LNCaP clone FGC (cell line): ENCODE results near the gene REG3A.
A peak's percentile ranks its signal among the peaks of the same experiment; 100 is the strongest.

Source experiments
- DNase-seq: peaks from one replicate; pipeline ENCODE4 v3.0.0-alpha.2; 2011; ENCODE audit warnings: low read depth
- H3K4me3 ChIP-seq: 2 replicates; pipeline ENCODE4 v1.5.1; 2011; ENCODE audit warnings: mild to moderate bottlenecking, low read depth, low read length, control low read depth
- TF ChIP-seq, protein P1 (sequence below): IDR thresholded peaks from 2 replicates; pipeline ENCODE4 v1.5.1; 2012; ENCODE audit warnings: mild to moderate bottlenecking; ENCODE audit not compliant: control insufficient read depth, insufficient read depth; ENCODE audit errors: extremely low read depth

REG3A gene

DNA sequence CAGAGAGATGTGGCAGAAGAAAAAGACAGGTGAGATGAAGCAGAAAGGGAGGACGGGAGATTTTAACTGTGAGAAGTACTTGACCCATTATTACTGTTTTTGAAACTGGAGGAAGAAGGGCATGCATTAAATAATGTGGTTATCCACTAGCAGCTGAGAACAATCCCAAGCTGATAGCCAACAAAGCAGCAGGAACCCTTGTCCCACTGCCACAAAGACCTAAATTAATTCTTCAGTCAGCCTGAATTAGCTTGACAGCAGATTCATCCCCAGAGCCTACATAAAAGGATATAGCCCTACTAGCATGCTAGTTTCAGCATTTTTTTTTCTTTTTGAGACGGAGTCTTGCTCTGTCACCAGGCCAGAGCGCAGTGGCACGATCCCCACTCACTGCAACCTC lies 19.5 kb upstream of the REG3A start:
- DNase-seq, result no peak
- H3K4me3 ChIP-seq, result no peak overlapping the region
- TF ChIP-seq, protein P1, sequence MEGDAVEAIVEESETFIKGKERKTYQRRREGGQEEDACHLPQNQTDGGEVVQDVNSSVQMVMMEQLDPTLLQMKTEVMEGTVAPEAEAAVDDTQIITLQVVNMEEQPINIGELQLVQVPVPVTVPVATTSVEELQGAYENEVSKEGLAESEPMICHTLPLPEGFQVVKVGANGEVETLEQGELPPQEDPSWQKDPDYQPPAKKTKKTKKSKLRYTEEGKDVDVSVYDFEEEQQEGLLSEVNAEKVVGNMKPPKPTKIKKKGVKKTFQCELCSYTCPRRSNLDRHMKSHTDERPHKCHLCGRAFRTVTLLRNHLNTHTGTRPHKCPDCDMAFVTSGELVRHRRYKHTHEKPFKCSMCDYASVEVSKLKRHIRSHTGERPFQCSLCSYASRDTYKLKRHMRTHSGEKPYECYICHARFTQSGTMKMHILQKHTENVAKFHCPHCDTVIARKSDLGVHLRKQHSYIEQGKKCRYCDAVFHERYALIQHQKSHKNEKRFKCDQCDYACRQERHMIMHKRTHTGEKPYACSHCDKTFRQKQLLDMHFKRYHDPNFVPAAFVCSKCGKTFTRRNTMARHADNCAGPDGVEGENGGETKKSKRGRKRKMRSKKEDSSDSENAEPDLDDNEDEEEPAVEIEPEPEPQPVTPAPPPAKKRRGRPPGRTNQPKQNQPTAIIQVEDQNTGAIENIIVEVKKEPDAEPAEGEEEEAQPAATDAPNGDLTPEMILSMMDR, result no peak

DNA sequence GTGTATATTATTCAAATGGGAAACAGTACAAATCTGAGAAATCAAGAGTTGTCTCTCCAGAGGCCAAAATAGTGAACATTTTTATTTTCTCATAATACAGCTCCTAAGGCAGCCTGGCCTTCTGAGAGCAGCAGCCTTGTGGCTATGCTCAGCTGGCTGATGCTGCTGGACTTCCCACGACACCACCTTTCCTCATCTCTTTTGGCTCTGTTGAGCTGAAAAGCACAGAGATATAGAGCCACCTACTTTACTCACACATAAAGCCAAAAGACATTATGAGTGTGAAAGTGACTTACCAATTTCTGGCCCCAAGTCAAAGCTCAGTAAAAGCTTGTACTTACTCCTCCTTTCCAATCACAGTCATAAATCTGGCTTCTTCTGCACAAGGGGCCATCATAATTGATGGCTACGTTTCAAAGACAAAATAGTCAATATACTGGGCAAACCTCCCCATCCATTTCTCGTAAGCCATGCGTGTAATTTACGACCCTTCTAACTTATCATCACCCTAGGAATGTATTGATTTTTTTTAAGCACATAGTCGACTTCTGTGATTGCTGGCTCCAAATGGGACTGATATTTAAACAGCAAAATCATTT lies 18.6 kb upstream of the REG3A start:
- DNase-seq, result no peak
- no peak overlapping the region for H3K4me3 ChIP-seq
- TF ChIP-seq, protein P1, result no peak

DNA sequence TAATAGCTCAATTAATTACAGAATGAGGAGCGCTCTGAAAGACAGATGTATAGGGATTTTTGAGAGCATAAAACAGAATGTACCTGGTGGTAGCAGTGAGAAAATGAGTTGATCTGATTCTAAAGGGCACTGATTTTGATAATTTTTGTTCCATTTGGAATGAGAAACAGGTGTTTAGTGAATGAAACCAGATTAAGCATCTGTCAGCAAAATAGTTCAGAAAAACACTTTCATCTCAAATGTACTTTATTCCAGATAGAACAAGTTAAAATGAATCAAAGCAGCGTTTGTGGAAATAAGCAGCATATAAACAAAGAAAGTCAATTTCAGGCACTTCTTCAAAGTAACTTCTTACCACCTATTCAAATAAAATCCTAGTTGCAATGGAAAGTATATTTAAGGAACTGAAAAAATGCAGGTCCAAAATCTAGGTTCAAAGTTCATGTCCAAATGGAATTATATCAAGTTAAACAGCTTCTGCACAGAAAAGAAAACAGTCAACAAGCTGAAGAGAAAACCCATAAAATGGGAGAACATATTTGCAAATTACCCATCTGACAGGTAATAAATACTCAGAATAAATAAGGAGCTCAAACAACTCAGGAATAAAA lies 11.9 kb upstream of the REG3A start:
- TF ChIP-seq, protein P1, result no peak
- H3K4me3 ChIP-seq, result no peak overlapping the region
- peak; percentile 61 for DNase-seq

DNA sequence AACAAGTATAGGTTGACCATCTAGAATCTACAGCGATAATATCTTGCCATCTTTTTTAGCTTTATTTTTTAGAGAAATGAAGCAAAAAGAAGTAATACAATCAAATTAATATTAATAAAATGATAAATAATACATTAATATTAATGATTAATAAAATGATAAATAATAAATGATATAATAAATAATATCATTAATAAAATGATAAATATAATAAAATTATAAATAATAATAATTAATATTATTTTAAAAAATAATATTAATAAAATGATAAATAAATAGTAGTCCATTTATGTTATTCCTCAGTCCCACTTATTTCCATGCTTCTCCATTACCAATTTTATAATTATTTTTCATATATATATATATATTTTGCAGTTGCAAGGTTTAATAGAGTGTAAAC lies 3.2 kb upstream of the REG3A start:
- H3K4me3 ChIP-seq, result no peak overlapping the region
- TF ChIP-seq, protein P1, result no peak
- no peak for DNase-seq

DNA sequence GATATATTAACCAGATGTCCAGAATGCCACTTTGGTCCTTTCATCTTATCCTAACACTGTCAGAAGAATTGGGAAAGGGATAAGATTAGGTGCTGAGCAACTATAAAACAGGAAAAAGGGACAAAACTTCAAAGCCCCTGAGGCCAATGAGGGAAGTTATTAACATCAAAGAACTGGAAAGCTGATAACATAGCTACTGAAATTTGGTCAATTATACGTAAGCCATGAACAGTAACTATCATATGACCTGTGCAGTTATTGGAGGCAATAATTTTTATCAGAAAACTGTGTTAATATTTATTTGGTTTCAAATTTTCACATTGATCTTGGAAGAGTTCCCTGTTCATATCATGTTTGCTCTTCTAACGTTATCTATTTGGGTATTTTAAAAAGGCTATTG lies 2.6 kb upstream of the REG3A start:
- TF ChIP-seq, protein P1, result no peak
- no peak overlapping the region for H3K4me3 ChIP-seq
- DNase-seq, result no peak

DNA sequence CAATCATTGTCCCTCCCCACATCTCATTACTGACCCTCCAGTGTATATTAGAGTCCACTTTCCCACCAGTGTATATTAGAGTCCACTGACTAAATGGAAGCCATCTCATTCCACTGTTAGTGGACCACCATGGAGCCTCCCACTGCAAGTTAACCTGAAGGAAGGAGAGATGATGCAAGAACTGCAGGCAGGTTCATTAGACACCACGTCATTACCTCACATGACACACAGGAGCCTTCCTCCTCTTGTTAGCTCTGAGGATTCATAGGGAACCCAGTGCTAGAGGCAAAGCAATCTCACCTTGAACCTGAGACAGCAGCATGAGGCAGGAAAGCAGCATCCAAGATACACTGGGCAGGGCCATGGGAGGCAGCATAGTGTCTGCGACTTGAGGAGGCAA lies 523 bp downstream of the REG3A start:
- DNase-seq, result no peak
- TF ChIP-seq, protein P1, result no peak
- no peak overlapping the region for H3K4me3 ChIP-seq
